Suprapubic skin (tissue), 4 donors: Measurements from ENCODE around the gene HIRA. TPM values are rescaled to one million over a fixed set of nuclear protein-coding genes. Genes with fewer than 3 reads are reported as not detected.
"Not testable (repeated sequence)": the region's sequence is repeated elsewhere in the genome, so short reads cannot be mapped to it uniquely, and the experiment has no call there.

Source experiments
- DNase-seq, 2 donors: peaks; one replicate each; pipeline ENCODE4 v3.0.0-alpha.2; 2019; ENCODE audit warnings: low spot score in 2 of 2
- H3K27ac ChIP-seq: fragments of 200-600 bp; sonication (generic); one replicate; pipeline ENCODE4 v1.5.1; 2019
- H3K27me3 ChIP-seq: fragments of 200-600 bp; sonication (generic); one replicate; pipeline ENCODE4 v1.5.1; 2019
- H3K36me3 ChIP-seq: fragments of 200-600 bp; sonication (generic); one replicate; pipeline ENCODE4 v1.5.1; 2019
- H3K4me1 ChIP-seq: fragments of 200-600 bp; sonication (generic); one replicate; pipeline ENCODE4 v1.5.1; 2019
- H3K4me3 ChIP-seq: fragments of 200-600 bp; sonication (generic); one replicate; pipeline ENCODE4 v1.5.1; 2019; ENCODE audit warnings: mild to moderate bottlenecking
- H3K9me3 ChIP-seq: fragments of 200-600 bp; sonication (generic); one replicate; pipeline ENCODE4 v1.5.1; 2019
- EP300 ChIP-seq: sonication (generic); formaldehyde crosslinking; IDR thresholded peaks from one replicate; pipeline ENCODE4 v1.6.1; 2017; ENCODE audit warnings: antibody characterized with exemption
- POLR2A ChIP-seq, 2 donors: fragments of 450-650 bp; IDR thresholded peaks; one replicate each; pipeline ENCODE4 v1.6.1; 2017; ENCODE audit warnings: antibody characterized with exemption in 2 of 2, mild to moderate bottlenecking in 2 of 2, moderate library complexity in 2 of 2
- POLR2AphosphoS5 ChIP-seq, 3 donors: sonication (generic); formaldehyde crosslinking; IDR thresholded peaks; one replicate each; pipeline ENCODE4 v1.6.1; 2017; ENCODE audit warnings: antibody characterized with exemption in 3 of 3
- WGBS: methylation state at CpG from one replicate; pipeline ENCODE4 v1.1.5; 2018; 5-methylcytosine and 5-hydroxymethylcytosine counted together
- total RNA-seq, 4 donors: library from RNA; depleted of rRNA; stranded (reverse); fragments of >200 nt; gene quantifications; one replicate each; pipeline ENCODE4 v1.1.0, GENCODE V29; 2016
- TF ChIP-seq, protein P1 (sequence below), 2 donors: fragments of 200-600 bp in 1 of 2; fragments of 450-650 bp in 1 of 2; sonication (generic) in 1 of 2; IDR thresholded peaks; one replicate each; pipeline ENCODE4 v1.5.1; 2016 to 2019; ENCODE audit warnings: antibody characterized with exemption in 2 of 2, mild to moderate bottlenecking in 1 of 2, moderate library complexity in 1 of 2

HIRA gene
- total RNA-seq, 4 donors from 2014 or later = 17.7 to 25.1 (median 22.5) TPM

DNA sequence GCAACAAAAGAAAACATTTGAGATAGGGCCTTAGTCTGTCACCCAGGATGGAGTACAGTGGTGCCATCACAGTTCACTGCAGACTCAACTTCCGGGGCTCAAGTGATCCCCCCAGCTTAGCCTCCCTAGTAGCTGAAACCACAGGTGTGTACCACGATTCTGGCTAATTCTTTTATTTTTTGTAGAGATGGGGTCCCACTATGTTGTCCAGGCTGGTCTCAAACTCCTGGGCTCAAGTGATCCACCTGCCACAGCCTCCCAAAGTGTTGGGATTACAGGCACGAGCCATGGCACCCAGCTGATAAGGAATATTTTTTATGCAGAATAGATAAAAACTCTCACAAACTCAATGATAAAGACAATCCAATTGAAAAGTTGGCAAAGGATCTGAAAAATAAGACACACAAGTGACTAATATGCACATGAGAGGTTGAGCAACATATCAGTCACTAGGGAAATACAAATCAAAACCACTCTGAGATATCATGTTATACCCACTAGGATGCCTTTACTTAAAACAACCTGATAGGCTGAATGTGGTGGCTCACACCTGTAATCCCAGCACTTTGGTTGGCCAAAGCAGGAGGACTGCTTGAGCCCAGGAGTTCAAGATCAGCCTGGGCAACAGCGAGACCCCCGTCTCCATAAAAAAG, 106.1 kb downstream of the HIRA start:
- Histone ChIP-seq H3K4me1 (no peaks in the 10 kb centered on the region), H3K27me3 (no peaks in the 10 kb centered on the region), H3K9me3 (no peaks in the 10 kb centered on the region), H3K36me3 (peaks cover 15% of the 10 kb centered on the region), H3K4me3 (no peak overlapping the region), H3K27ac (no peak overlapping the region)
- TF ChIP-seq, protein P1, sequence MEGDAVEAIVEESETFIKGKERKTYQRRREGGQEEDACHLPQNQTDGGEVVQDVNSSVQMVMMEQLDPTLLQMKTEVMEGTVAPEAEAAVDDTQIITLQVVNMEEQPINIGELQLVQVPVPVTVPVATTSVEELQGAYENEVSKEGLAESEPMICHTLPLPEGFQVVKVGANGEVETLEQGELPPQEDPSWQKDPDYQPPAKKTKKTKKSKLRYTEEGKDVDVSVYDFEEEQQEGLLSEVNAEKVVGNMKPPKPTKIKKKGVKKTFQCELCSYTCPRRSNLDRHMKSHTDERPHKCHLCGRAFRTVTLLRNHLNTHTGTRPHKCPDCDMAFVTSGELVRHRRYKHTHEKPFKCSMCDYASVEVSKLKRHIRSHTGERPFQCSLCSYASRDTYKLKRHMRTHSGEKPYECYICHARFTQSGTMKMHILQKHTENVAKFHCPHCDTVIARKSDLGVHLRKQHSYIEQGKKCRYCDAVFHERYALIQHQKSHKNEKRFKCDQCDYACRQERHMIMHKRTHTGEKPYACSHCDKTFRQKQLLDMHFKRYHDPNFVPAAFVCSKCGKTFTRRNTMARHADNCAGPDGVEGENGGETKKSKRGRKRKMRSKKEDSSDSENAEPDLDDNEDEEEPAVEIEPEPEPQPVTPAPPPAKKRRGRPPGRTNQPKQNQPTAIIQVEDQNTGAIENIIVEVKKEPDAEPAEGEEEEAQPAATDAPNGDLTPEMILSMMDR (IDR thresholded peaks at IDR 0.05) = no peak
- WGBS = 88% methylated on average over 5 of the region's 5 CpGs
- no peak for DNase-seq

DNA sequence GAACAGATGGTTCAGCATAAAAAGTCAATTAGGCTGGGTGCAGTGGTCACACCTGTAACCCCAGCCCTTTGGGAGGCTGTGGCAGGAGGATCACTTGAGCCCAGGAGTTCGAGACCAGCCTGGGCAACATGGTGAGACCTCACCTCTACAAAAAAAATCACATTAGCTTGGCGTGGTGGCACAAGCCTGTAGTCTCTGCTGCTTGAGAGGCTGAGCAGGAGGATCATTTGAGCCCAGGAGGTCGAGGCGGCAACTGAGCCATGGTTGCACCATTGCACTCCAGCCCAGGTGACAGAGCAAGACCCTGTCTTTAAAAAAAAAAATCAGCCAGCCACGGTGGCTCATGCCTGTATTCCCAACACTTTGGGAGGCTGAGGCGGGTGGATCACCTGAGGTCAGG, 108.1 kb downstream of the HIRA start:
- H3K27me3 ChIP-seq, H3K36me3 ChIP-seq, H3K27ac ChIP-seq, H3K9me3 ChIP-seq, H3K4me3 ChIP-seq, H3K4me1 ChIP-seq: not testable (repeated sequence)
- WGBS = 91% methylated on average over 6 of the region's 6 CpGs
- peak in 1 of 2 donors; percentile 9 for DNase-seq

DNA sequence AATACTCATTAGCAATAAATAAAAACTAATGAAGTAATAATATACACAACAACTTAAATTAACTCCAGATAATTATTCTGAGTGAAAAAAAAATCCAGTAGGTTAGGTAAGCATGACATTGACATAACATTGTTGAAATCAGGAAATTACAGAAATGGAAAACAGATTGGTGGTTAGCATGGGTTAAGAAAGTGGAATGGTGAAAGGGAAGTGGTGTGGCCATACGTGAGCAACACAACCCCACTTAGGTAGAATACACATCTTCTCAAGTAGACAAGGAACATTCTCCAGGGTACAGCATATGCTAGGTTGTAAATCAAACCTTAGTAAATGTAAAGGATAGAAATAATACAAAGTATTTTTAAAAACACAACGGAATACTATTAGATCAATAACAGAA, 109.8 kb downstream of the HIRA start:
- Histone ChIP-seq H3K4me3 (no peak overlapping the region), H3K27ac (no peak overlapping the region), H3K36me3 (no peaks in the 10 kb centered on the region), H3K9me3 (peaks cover 12% of the 10 kb centered on the region), H3K27me3 (no peaks in the 10 kb centered on the region), H3K4me1 (no peaks in the 10 kb centered on the region)
- DNase-seq = no peak
- no peak for TF ChIP-seq POLR2AphosphoS5 (IDR thresholded peaks at IDR 0.05)
- TF ChIP-seq, protein P1 (IDR thresholded peaks at IDR 0.05) = no peak
- TF ChIP-seq EP300 = no peak
- no peak for TF ChIP-seq POLR2A (IDR thresholded peaks at IDR 0.05)
- 71% methylated on average over 2 of the region's 2 CpGs for WGBS

DNA sequence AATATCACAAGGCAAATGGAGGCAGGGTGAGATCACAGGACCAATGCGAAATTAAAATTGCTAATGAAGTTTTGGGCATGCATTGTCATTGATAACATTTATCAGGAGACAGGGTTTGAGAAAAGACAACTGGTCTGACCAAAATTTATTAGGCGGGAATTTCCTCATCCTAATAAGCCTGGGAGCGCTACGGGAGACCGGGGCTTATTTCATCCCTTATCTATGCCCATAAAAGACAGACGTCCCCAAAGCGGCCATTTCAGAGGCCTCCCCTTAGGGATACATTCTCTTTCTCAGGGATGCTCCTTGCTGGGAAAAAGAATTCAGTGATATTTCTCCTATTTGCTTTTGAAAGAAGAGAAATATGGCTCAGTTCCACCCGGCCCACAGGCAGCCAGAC, 111.4 kb downstream of the HIRA start:
- H3K9me3 ChIP-seq = peaks cover 27% of the 10 kb centered on the region
- not testable (repeated sequence) for H3K4me1 ChIP-seq, H3K4me3 ChIP-seq, DNase-seq, H3K36me3 ChIP-seq, H3K27me3 ChIP-seq, H3K27ac ChIP-seq
- 90% methylated on average over 8 of the region's 8 CpGs for WGBS

DNA sequence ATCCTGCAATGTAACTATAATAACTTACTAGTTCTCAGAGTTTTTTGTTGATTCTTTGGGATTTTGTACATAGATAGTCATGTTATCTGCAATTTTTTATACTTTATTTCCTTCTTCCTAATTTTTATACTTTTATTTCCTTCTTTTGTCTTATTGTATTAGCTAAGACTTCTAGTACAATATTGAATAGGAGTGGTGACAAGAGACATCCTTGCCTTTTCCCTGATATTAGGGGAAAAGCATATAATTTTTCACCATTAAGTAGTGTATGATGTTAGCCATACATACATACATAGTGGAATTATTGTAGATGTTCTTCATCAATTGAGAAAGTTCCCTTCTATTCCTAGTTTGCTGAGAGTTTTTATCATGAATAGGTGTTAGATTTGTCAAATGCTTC, 112.3 kb downstream of the HIRA start:
- peaks cover 31% of the 10 kb centered on the region for H3K9me3 ChIP-seq
- no peak overlapping the region for H3K27ac ChIP-seq
- DNase-seq = no peak
- no peaks in the 10 kb centered on the region for H3K27me3 ChIP-seq
- H3K36me3 ChIP-seq = no peaks in the 10 kb centered on the region
- TF ChIP-seq POLR2AphosphoS5 (IDR thresholded peaks at IDR 0.05) (no peak), POLR2A (IDR thresholded peaks at IDR 0.05) (no peak), EP300 (no peak)
- TF ChIP-seq, protein P1 (IDR thresholded peaks at IDR 0.05) = no peak
- no peaks in the 10 kb centered on the region for H3K4me1 ChIP-seq
- H3K4me3 ChIP-seq = no peak overlapping the region

DNA sequence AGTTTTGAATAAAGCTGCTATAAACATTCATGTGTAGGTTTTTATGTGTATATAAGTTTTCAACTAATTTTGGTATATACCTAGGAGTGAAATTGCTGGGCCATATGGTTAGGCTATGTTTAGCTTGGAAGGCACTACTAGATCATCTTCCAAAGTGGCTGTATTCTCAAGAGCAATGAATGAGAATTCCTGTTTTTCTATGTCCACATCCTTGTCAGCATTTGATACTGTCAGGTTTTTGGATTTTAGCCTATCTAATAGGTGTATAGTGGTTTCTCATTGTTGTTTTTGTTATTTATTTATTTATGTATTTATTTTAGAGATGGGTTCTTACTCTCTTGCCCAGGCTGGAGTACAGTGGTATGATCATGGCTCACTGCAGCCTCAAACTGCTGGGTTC, 113.7 kb downstream of the HIRA start:
- H3K27ac ChIP-seq = no peak overlapping the region
- no peaks in the 10 kb centered on the region for H3K36me3 ChIP-seq
- no peak for DNase-seq
- H3K27me3 ChIP-seq = no peaks in the 10 kb centered on the region
- TF ChIP-seq POLR2A (IDR thresholded peaks at IDR 0.05) = no peak
- TF ChIP-seq, protein P1 (IDR thresholded peaks at IDR 0.05) = no peak
- no peak for TF ChIP-seq POLR2AphosphoS5 (IDR thresholded peaks at IDR 0.05)
- TF ChIP-seq EP300 = no peak
- H3K4me1 ChIP-seq = no peaks in the 10 kb centered on the region
- H3K9me3 ChIP-seq = peaks cover 31% of the 10 kb centered on the region
- no peak overlapping the region for H3K4me3 ChIP-seq
